GM19023 (cell line): ENCODE data around the gene CTU2.
A peak's percentile ranks its signal among the peaks of the same experiment; 100 is the strongest.

Experiments used
- ATAC-seq: cut with Tn5 transposase; IDR thresholded peaks from one replicate; pipeline ENCODE4 v1.9.1; 2021; ENCODE audit warnings: mild to moderate bottlenecking, moderate library complexity; ENCODE audit not compliant: unreplicated experiment

CTU2 gene

DNA sequence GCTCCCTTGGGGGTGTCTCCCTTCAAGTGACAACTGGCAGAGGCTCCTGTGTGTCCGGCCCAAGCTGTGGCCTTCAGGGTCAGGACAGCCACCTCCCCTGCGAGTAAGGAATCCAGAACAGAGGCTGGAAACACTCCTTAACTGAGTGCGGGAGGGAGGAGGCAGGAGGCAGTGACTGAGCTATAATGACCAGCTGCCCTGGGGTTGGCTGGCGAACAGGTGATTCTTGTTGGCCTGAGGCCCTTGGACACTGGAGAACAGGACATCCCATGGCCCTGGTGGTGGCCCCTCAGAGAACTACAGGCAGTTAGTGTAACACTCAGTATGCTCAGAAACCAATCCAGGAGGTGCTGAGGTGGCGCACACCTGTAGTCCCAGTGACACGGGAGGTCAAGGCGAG lies 10.6 kb upstream of the CTU2 start:
- ATAC-seq: no peak

DNA sequence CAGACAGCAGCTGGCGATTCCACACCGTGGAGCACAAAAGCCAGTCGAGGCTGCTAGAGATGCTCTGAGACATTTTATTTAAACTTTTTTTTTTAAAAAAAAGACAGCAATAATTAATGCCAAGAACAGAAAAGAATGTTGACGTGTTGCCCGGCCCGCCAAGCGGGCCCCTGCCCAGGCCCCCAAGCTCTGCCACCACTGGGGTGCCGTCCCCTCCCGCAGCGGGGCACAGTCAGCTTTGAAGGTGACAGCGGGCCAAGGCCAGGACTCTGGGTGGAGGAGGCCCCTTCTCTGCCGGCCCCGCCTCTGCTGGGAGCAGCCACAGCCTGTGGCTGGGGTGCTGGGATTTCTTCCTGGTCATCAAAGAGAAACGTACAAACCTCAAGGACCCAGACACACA lies 9.9 kb upstream of the CTU2 start:
- ATAC-seq: no peak

DNA sequence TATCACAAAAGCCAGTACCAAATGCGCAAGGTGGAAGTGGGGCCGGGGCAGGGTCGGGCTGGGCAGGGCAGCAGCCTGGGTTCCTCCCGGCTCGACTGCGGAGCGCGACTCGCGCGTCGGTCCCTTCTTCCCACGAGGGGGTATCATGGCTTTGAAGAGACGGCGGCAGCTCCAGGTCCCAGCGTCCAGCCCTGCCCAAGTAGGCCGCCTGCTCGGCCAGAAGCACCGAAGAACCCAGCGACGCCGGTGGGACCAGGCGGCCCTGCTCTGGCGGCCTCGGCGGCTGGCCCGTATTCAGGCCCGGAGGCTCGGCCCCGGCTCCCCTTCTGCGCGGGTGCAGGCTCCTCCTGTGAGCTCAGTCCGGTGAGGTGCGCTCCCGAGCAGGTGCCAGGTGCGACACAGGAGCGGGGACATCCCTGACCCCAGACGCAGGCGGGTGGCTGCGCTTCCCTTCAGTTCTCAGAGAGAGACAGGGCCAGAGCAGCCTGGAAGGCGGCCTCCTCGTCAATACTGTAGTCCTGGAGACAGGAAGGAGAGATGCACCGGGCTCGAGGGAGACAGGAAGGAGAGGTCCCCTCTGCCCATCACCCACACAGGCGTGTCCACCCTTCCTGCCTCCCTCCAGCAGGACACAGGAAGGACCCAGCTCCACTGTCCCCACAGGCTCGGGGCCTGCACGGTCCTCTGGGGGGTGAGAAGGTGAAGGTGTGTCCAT lies 9.0 kb upstream of the CTU2 start:
- no peak for ATAC-seq

DNA sequence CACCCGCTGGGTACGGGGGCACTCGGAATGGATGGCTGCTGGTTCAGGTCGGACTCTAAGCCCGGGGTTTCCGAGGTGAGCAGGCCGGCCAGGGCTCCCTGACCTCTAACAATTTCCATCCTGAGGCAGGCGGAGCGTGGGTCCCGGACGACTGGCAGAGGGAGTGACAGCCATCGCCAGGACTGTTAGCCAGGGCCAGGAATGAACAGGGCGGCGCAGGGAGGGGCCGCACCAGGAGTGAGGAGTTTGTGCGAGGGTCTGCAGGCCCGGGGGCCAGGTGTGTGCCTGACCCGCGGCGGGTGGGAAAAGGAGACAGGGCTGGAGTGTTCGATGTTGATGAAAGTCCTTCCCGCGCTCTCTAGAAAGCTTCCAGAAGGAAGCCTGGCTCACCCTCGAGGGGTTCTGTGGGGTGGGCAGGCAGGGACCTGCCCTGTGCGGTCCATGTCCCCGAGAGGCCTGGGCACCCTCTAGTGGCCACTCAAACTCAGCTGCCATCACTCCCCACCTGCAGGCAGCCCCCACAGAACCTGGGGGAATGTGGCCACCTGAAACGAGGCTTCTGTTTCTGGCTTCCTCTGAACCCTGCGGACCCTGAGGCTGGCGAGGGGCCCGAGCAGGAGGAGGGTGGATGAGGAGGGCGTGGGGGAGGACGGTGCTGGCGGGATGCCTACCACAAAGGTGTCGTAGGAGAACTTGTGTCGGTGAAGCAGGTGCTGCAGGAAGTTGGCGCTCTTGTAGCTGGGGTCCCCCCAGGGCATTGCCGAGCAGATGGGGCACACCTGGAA lies 8.3 kb upstream of the CTU2 start:
- ATAC-seq: no peak

DNA sequence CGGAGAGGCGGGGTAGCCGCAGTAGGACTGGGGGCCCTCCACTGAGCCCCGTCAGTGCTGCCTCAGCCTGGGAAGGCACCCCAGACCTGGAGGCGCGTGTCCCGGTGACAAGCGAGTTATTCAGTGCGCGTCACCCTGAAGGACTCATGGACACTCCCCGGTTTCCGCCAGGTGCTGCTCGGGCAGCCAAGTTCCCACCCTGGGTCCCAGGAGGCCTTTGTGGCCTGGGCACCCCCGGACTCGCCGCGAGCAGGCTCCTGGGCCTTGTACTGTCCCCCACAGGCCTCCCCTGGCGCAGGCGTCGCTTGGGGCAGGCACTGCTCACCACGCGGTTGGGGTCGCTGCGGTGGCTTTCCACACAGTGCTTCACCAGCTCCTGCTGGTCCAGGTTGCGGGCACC lies 7.7 kb upstream of the CTU2 start:
- ATAC-seq: no peak

DNA sequence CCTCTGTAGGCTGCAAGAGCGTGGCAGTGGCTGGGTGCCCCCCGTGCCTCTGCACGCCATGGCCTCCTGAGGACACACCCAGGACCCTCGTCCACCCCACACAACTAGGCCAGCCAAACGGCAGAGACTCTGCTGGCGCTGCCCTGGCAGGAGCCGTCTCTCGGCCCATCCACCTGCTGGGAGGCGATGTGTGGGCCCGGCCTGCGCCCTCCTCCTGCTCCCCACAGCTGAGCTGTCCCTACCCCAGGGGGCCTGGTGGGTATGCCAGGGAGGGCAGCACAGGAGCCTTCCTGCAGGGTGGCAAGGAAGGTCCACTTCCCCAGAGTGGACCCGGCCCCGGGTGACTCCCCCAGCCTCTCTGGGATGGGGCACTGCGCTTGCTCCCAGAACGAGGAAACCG lies 7.1 kb upstream of the CTU2 start:
- ATAC-seq: no peak

DNA sequence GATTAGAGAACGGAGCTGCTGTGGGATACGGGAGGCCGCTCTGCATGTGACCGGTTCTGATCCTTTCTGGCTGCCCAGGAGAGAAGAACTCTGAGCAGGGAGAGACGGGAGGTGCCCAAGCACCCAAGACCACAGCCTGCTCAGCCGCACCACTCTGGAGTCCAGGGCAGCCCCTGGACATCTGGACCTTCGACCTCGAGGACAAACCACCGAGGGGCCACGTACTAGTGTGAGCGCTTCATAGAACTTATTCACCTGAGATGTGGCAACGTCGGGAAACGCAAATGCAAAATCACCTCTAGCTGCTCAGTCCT lies 6.0 kb upstream of the CTU2 start:
- no peak for ATAC-seq

DNA sequence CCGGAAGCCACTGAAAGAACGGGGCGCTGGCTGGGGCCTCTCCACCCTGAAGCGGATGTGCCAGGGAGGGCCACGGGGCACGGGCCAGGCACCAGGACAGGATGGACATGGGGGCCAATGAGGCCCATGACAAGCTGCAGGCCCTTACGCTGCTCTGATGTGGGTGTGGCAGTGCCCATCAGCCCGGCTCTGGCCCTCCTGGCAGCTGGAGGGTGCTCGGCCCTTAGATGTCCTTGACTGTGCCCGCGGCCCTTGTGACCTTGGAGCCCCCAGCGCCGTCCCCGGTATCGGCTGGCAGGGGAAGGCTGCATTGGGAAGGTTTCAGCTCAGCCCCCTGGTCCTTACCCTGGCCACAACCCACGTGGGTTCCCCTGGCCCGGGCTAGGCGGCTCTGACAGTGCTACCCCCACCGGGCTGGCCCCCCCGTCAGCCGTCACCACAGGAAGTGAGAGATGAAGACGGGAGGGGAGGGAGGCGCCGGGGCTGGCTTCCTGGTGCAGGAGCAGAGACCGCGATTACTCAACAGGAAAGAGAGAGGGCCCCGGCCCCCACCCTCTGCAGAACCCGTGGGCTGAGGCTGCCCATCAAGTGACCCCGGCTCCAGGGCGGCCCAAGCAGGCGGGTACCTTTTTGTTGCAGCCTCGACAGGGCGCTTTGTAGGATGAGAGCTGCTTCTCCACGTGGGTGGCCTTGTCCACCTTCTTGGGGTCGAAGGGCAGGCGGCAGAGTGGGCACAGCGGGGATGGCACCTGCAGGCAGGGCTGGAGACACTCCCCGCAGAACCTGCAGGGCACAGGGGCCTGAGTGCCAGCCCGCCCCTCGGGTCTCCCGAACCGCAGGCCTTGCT lies 5.4 kb upstream of the CTU2 start:
- ATAC-seq: peak; percentile 70

DNA sequence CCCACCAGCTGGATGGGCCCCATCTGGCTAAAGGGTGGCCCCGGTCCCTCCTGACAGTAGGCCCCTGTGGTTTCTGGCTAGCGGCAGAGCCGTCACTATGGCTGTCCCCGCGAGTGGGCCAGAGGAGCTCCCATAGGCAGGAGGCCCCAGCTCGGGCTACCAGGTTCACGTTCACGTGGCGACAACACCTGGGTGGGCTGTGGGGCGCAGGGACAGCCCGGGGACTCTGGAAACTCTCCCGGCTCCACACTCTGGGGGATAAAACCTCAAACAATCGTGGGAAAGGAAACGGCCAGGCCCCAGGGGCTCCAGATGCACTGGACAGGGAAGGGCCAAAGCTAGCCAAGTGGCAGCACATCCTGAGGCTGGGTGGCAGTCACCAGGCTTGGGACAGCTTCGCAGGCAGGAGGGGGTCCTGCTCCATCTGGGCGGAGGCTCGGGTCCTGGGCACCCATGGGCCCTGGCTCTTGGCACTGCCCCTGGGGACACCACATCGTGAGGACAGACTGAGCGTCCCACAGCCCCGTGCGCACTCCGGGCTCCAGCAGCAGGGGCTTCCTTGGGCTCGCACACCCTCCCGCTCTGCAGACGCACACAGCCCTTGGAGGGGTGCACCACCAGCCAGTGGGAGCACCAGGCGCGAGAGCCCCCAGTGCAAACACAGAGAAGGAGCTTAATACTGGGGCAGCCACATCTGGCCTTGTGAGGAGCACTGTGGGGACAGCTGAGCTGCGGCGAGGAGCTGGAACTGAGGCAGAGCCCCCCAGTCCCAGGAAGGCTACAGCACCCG lies 4.5 kb upstream of the CTU2 start:
- no peak for ATAC-seq

DNA sequence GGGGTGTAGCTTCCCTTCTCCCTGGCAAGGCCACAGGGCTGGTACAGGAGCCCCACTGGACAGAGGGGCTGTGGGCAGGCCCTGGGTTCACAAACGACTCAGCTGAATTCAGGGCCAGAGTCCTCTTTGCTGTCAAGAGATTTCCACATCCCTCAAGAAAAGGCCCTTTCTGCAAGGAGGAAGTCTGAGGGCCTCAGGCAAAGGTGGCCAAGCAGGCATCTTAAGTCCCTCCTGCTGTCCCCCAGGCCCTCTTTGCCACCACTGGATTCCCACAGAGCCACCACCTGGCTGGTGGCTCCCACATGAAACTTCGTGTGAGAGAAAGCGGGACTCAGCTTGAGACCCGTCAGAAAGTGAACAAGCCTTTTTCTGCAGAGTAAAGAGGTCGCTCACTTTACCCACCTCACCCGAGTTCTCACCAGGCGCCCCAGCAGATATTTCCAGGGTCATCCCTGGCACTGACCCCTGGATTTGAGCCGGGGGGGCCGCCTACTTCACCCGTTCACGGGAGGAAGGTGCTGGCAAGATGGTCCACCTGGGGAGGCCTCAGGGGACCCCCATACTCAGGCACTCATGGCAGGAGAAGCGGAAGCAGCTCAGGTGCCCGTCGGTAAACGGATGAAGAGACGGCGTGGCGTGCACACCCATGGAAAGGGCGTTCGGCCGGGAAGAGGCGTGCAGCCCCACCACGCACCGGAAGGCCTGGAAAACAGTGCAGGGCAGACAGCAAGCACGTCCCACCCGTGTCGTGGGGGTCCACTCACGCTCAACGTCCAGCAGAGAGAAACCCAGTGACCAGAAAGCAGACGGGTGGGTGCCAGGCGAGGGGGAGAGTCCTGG lies 3.7 kb upstream of the CTU2 start:
- ATAC-seq: no peak

DNA sequence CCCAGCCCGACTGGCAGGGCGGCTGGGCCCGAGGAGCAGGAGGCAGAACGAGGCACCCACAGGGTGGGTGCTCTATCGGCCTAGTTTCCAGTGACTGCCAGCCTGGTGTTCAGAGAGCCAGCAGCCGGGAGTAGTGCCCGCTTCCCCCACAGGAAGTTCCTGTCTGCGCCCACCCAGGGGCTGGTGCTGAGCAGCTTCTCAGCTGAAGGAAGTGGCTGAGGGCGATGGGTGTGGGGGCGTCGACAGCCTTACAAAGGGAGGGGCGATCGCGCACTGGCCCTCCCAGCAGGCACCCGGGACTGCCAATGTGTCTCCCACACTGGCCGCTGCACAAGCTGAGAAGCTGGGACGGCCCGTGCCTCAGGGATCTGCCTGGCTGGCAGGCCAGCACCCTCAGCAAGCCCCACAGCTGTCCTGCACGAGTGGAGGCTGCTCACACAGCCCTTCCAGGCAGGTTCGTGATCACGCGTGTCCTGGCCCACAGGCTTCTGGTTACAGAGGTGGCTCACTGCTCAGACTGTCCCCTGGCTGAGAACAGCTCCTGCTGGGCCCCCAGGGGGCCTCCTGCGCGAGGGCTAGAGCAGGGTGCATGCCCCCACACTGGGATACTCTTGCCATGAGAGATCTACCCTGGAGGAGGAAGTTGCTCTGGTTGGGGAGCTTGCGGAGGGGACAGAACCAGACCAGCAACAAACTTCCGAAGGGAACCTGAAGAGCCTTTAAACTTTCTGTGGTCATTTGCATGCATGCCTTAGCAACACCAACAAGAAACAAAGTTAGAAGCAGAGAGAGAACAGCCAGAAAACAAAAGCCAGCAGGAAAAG lies 2.6 kb upstream of the CTU2 start:
- ATAC-seq: no peak

DNA sequence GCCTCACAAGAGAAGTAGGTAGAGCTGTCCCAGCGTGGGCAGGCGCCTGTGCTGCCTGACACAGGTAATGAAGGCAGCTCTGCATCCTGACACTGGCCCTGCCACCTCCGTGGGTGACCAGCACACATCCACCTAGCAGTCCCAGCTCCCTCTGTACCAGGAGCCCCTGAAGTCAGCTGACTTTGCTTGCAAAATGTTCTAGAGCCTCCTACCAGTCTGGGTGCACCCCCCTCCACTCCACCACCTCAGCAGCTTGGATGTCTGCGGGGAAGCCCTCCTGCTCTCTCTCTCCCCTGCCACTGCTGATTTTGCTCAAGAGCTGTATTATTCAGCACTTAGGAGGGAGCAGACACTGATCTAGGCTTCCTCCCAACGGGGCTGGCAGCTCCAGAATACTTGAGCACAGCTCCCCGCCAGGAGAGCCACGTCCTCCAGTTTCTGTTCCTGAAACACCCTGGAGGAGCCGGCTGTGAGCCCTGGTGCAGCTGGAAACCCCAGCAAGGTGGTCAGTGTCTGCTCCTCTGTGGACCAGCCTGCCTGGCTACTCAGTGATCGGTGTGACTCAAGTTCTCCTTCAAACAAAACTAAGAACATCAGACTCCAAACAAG lies 1.1 kb upstream of the CTU2 start:
- no peak for ATAC-seq

DNA sequence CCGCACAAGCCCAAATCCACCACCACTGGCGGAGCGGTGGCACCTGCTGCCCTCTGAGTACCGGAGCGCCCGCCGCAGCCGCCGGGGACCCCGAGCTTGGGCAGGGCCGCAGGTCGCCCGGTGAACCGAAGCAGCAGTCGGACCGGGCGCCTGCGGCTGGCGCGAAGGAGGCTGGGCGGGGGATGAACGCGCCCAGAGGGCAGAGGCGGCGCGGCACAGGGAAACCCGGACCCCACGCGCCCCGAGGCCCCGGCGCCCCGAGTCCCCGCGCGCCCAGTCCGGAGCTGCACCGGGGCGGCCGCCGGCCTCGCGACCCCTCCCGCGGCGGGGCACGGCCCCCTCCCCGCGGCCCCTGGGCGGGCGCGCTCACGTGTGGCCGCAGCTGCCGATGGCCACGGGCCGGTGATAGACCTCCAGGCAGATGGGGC lies 488 bp upstream of the CTU2 start:
- peak; percentile 14 for ATAC-seq

DNA sequence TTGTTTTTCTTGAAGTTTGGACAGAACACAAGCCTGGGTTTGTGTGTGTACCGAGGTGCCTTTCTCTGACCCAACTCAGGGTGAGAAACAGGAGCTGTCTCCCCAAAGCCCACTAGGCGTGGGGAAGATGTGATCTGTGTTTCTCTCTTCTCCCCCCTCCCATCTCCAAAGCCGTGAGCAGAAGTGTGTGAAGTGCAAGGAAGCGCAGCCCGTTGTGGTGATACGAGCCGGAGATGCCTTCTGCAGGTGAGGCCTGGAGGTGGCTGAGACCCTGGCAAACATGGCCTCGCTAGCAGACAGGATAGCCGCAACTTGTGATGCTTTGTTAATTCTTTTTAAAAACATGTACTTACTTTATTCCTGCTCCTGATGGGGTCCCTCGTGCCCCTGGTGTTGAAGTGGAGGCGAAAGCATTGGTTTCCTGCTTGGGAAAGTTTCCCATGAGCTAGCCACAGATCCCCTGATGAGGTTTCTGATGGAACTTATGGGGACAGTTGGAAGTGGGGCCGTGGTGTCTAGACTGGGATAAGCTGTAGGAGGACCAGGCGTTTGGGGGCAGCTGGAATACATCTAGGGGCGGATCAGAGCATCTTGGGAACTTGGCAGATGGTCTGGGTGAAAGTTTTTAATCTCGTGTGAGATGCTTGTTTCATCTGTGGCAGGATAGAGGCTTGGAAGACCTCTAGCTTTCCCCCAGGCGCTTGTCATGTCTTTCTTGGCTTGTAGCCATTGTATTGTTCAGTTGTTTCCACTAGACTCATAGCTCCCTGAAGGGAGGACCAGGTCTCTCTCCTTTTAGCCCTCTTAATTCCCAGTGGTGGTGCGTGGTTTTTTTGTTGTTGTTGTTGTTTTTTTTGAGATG lies 893 bp downstream of the CTU2 start:
- ATAC-seq: no peak

DNA sequence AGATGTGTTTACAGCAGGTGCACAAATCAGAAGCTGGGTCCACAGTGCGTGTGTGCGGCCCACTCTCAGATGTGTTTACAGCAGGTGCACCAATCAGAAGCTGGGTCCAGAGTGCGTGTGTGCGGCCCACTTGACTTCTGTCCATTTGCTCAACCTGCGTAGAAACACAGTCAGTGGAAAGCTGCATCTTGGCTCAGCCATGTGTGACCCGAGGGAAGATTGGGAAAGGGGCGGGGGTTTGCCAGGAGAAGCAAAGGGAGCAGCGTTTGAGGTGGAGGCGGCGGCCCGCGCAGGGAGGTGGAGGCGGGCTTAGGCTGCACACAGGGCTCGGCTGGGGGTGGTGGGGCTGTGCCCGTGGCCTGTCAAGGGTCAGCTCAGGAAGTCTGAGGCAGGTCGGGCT lies 4.3 kb downstream of the CTU2 start:
- ATAC-seq: no peak

DNA sequence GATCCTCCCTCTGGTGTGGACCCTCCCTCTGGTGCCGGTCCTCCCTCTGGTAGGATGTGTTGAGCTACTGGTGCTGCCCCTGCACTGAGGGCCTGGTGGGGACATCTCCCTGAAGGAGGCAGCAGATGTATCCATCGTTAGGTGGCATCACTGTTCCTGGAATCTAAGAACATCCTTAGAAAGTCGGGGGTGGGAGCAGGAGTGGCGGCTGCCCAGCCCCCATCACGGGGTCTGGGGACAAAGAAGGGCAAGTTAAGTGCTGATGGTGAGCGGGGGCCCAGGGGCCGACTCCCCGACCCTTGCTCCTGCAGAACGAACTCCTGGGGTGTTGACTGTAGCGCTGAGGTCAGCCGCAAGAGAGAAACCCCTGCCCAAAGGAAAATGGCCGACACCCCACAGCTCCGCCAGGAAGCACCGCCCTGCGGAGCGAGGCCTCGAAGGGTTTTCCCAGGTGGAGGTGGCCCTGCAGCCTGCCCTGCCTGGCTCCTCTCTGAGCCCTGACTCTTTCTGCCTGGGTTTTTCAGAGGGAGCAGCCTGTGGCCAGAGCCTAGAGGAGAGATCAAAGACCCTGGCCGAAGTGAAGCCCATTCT lies 5.5 kb downstream of the CTU2 start:
- no peak for ATAC-seq

DNA sequence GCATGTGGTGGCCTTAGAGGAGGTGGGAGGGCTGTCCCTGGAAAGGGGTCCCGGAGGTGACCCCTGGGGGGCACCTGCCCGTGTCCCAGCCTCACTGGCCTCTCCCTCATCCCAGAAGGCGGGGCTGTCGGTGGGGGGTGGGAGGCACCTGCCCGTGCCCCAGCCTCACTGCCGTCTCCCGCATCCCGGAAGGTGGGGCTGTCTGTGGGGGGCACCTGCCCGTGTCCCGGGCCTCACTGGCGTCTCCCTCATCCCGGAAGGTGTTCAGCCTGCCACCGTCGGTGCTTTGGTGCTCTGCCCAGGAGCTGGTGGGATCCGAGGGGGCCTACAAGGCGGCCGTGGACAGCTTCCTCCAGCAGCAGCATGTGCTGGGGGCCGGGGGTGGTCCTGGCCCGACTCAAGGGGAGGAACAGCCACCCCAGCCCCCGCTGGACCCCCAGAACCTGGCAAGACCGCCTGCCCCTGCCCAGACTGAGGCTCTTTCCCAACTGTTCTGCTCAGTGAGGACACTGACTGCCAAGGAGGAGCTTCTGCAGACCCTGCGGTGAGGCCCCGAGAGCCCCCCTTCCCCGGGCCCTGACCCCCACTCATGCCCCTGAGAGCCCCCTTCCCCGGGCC lies 6.2 kb downstream of the CTU2 start:
- ATAC-seq: no peak
